Germinal center (tissue), 1 donor: ENCODE results near the gene FAM234B.

Source experiments
- DNase-seq: peaks from one replicate; pipeline ENCODE4 v3.0.0; 2012; ENCODE audit warnings: mixed read lengths, low spot score

FAM234B gene

GRCh38 chr12:13093191-13093847, 49.1 kb downstream of the FAM234B start:
- no peak for DNase-seq

GRCh38 chr12:13093848-13094220, 49.7 kb downstream of the FAM234B start:
- no peak for DNase-seq

- DNase-seq, result no peak
These were observed 50.2 kb downstream of the FAM234B start for GRCh38 chr12:13094367-13094766.

- DNase-seq, result no peak
These were observed 51.2 kb downstream of the FAM234B start for GRCh38 chr12:13095266-13095995.

GRCh38 chr12:13097491-13098011, 53.4 kb downstream of the FAM234B start:
- no peak for DNase-seq

GRCh38 chr12:13099066-13099843, 55.1 kb downstream of the FAM234B start:
- DNase-seq, result no peak

- DNase-seq, result no peak
These were observed 55.8 kb downstream of the FAM234B start for GRCh38 chr12:13099844-13100604.

- no peak for DNase-seq
These were observed 56.4 kb downstream of the FAM234B start for GRCh38 chr12:13100605-13100881.

GRCh38 chr12:13100882-13101769, 56.9 kb downstream of the FAM234B start:
- peak; percentile 86 for DNase-seq

GRCh38 chr12:13101821-13102375, 57.7 kb downstream of the FAM234B start:
- DNase-seq, result no peak

- DNase-seq, result no peak
These were observed 58.4 kb downstream of the FAM234B start for GRCh38 chr12:13102461-13103195.

GRCh38 chr12:13103391-13104033, 59.3 kb downstream of the FAM234B start, which contains the start of gene GSG1:
TSS of gene GSG1 (minus strand) at chr12:13103667. CDS start at chr12:13103512, 155 bp downstream.
- DNase-seq, result no peak

- DNase-seq, result no peak
These were observed 60.2 kb downstream of the FAM234B start for GRCh38 chr12:13104409-13104808.

GRCh38 chr12:13105781-13106180, 61.6 kb downstream of the FAM234B start:
- DNase-seq, result no peak

- DNase-seq, result no peak
These were observed 62.5 kb downstream of the FAM234B start for GRCh38 chr12:13106666-13107065.

- DNase-seq, result no peak
These were observed 68.8 kb downstream of the FAM234B start for GRCh38 chr12:13112968-13113367.

GRCh38 chr12:13114251-13115052, 70.3 kb downstream of the FAM234B start:
- no peak for DNase-seq

- DNase-seq, result no peak
These were observed 72.1 kb downstream of the FAM234B start for GRCh38 chr12:13116259-13116658.

GRCh38 chr12:13117029-13117428, 72.8 kb downstream of the FAM234B start:
- no peak for DNase-seq
